K562 (cell line): ENCODE data around the gene SND1.

ENCODE experiments used
- ARNT ChIP-seq, 2 experiments: fragments of 450-650 bp; IDR thresholded peaks; 2 replicates each; pipeline ENCODE4 v1.6.1; 2016; ENCODE audit warnings: mild to moderate bottlenecking in 1 of 2
- EZH2 ChIP-seq: IDR thresholded peaks from 2 replicates; pipeline ENCODE4 v1.6.1; 2012; ENCODE audit warnings: low read depth, mild to moderate bottlenecking, inconsistent platforms, low read length, borderline replicate concordance
- FOXM1 ChIP-seq, 2 experiments: fragments of 450-650 bp in 1 of 2; sonication (generic) in 1 of 2; formaldehyde crosslinking in 1 of 2; IDR thresholded peaks; 2 replicates each; pipeline versions ENCODE4 v1.6.1 to v1.9.0; 2017 to 2022; ENCODE audit warnings: low read depth in 2 of 2, mild to moderate bottlenecking in 2 of 2, missing genetic modification reagents in 1 of 2, moderate library complexity in 1 of 2
- MCM2 ChIP-seq: fragments of 450-650 bp; IDR thresholded peaks from 2 replicates; pipeline ENCODE4 v1.6.1; 2017; ENCODE audit warnings: low read depth, mild to moderate bottlenecking
- NFIC ChIP-seq: fragments of 450-650 bp; IDR thresholded peaks from 2 replicates; pipeline ENCODE4 v1.6.1; 2017; ENCODE audit warnings: mild to moderate bottlenecking, inconsistent platforms
- PCBP2 ChIP-seq: fragments of 200-400 bp; formaldehyde crosslinking; IDR thresholded peaks from 2 replicates; pipeline ENCODE4 v1.6.1; 2018; ENCODE audit warnings: low read length, low read depth, mild to moderate bottlenecking, moderate library complexity; ENCODE audit not compliant: poor library complexity, severe bottlenecking
- POLR2A ChIP-seq: fragments of 450-650 bp; conservative IDR thresholded peaks from 2 replicates; pipeline ENCODE4 v1.6.1; 2016
- PTTG1 ChIP-seq: fragments of 450-650 bp; IDR thresholded peaks from 2 replicates; pipeline ENCODE4 v1.6.1; 2016; ENCODE audit warnings: low read depth, mild to moderate bottlenecking, missing genetic modification characterization, missing compliant biosample characterization
- ZNF311 ChIP-seq: fragments of 250-450 bp; sonication (Bioruptor Pico); IDR thresholded peaks from 2 replicates; pipeline ENCODE4 v1.4.0; 2020; ENCODE audit warnings: mild to moderate bottlenecking, moderate library complexity
- TF ChIP-seq, protein P1 (sequence below): sonication (generic); formaldehyde crosslinking; IDR thresholded peaks from 2 replicates; pipeline ENCODE4 v1.8.0; 2022; ENCODE audit warnings: mild to moderate bottlenecking, missing genetic modification reagents
- TF ChIP-seq, protein P2 (sequence below): IDR thresholded peaks from 3 replicates; pipeline ENCODE4 v1.6.1; 2011; ENCODE audit warnings: borderline replicate concordance, mild to moderate bottlenecking; ENCODE audit not compliant: insufficient read length, insufficient read depth
- TF ChIP-seq, protein P3 (sequence below), 3 experiments: IDR thresholded peaks in 2 of 3; conservative IDR thresholded peaks in 1 of 3; 2 replicates each; pipeline ENCODE4 v1.5.1; 2011 to 2012; ENCODE audit warnings: low read length in 3 of 3, mild to moderate bottlenecking in 3 of 3, control low read depth in 2 of 3, improper control_type of control experiment in 1 of 3, inconsistent platforms in 1 of 3, low read depth in 1 of 3, mixed read lengths in 1 of 3, moderate library complexity in 1 of 3; ENCODE audit not compliant: insufficient read depth in 2 of 3
- TF ChIP-seq, protein P4 (sequence below): fragments of 450-650 bp; IDR thresholded peaks from 2 replicates; pipeline ENCODE4 v1.6.1; 2017; ENCODE audit warnings: mild to moderate bottlenecking, moderate library complexity

DNA sequence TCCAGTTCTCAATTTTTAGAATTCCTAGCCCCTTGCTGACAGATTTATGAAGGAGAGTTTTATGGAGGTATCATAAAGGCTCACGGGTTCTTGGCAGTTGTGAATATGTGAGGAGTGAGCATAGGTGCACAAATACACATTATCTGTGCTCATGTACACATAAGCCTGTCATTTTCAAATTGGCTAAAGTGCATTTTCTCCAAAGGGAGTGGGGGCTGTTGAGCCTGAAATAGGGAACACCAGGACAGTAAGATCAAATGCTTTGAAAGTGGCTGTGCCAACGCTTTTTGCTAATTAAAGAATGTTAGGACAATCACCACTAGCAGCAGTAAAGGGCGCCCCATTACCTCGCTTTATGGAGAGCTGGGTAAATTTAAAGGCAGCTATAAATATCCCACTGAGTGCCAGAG is 387.6 kb downstream of the SND1 start:
- TF ChIP-seq ZNF311 (CRISPR knock-in tag) (no peak), NFIC (no peak), PTTG1 (no peak), PCBP2 (no peak), MCM2 (no peak), FOXM1 (IDR thresholded peaks at IDR 0.05; ENCODE audit: low read depth) (no peak), FOXM1 (CRISPR knock-in tag; IDR thresholded peaks at IDR 0.05; ENCODE audit: low read depth) (no peak), POLR2A (no peak), EZH2 (no peak), ARNT (IDR thresholded peaks at IDR 0.05) (no peak)
- TF ChIP-seq, protein P1, sequence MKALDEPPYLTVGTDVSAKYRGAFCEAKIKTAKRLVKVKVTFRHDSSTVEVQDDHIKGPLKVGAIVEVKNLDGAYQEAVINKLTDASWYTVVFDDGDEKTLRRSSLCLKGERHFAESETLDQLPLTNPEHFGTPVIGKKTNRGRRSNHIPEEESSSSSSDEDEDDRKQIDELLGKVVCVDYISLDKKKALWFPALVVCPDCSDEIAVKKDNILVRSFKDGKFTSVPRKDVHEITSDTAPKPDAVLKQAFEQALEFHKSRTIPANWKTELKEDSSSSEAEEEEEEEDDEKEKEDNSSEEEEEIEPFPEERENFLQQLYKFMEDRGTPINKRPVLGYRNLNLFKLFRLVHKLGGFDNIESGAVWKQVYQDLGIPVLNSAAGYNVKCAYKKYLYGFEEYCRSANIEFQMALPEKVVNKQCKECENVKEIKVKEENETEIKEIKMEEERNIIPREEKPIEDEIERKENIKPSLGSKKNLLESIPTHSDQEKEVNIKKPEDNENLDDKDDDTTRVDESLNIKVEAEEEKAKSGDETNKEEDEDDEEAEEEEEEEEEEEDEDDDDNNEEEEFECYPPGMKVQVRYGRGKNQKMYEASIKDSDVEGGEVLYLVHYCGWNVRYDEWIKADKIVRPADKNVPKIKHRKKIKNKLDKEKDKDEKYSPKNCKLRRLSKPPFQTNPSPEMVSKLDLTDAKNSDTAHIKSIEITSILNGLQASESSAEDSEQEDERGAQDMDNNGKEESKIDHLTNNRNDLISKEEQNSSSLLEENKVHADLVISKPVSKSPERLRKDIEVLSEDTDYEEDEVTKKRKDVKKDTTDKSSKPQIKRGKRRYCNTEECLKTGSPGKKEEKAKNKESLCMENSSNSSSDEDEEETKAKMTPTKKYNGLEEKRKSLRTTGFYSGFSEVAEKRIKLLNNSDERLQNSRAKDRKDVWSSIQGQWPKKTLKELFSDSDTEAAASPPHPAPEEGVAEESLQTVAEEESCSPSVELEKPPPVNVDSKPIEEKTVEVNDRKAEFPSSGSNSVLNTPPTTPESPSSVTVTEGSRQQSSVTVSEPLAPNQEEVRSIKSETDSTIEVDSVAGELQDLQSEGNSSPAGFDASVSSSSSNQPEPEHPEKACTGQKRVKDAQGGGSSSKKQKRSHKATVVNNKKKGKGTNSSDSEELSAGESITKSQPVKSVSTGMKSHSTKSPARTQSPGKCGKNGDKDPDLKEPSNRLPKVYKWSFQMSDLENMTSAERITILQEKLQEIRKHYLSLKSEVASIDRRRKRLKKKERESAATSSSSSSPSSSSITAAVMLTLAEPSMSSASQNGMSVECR = no peak
- TF ChIP-seq, protein P2, sequence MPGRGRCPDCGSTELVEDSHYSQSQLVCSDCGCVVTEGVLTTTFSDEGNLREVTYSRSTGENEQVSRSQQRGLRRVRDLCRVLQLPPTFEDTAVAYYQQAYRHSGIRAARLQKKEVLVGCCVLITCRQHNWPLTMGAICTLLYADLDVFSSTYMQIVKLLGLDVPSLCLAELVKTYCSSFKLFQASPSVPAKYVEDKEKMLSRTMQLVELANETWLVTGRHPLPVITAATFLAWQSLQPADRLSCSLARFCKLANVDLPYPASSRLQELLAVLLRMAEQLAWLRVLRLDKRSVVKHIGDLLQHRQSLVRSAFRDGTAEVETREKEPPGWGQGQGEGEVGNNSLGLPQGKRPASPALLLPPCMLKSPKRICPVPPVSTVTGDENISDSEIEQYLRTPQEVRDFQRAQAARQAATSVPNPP = no peak
- TF ChIP-seq, protein P3, sequence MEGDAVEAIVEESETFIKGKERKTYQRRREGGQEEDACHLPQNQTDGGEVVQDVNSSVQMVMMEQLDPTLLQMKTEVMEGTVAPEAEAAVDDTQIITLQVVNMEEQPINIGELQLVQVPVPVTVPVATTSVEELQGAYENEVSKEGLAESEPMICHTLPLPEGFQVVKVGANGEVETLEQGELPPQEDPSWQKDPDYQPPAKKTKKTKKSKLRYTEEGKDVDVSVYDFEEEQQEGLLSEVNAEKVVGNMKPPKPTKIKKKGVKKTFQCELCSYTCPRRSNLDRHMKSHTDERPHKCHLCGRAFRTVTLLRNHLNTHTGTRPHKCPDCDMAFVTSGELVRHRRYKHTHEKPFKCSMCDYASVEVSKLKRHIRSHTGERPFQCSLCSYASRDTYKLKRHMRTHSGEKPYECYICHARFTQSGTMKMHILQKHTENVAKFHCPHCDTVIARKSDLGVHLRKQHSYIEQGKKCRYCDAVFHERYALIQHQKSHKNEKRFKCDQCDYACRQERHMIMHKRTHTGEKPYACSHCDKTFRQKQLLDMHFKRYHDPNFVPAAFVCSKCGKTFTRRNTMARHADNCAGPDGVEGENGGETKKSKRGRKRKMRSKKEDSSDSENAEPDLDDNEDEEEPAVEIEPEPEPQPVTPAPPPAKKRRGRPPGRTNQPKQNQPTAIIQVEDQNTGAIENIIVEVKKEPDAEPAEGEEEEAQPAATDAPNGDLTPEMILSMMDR (IDR thresholded peaks at IDR 0.05 in 2 of 3, conservative IDR thresholded peaks at IDR 0.05 in 1 of 3; ENCODE audit: insufficient read depth in 2 of 3, low read depth in 1 of 3, low read length in 3 of 3) = no peak
- TF ChIP-seq, protein P4, sequence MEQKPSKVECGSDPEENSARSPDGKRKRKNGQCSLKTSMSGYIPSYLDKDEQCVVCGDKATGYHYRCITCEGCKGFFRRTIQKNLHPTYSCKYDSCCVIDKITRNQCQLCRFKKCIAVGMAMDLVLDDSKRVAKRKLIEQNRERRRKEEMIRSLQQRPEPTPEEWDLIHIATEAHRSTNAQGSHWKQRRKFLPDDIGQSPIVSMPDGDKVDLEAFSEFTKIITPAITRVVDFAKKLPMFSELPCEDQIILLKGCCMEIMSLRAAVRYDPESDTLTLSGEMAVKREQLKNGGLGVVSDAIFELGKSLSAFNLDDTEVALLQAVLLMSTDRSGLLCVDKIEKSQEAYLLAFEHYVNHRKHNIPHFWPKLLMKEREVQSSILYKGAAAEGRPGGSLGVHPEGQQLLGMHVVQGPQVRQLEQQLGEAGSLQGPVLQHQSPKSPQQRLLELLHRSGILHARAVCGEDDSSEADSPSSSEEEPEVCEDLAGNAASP = no peak
